ENCODE data around the gene ADGB.
A peak's percentile ranks its signal among the peaks of the same experiment; 100 is the strongest.

Gene ADGB

GRCh38 chr6:146635165-146635564 lies 36.4 kb downstream of the ADGB start:
- DNase-seq: no peak

DNA sequence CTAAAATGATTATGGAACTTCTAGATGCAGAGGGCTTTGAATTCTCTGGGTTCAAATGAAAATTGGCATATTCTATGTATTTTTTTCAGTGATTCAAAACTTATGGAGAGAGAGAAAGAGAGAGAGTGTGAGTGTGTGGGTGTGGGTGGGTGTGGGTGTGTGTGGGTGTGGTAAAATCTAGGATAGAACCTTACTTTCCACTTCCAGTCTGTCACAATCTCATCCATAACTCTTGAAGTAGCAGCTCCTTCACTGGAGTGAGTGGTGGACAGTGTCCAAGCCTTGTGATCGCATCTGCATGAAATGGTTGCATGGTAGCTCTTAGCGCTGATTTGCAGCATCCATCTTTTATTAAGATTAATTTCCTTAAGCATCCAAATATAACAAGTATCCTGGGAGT lies 37.7 kb downstream of the ADGB start:
- no peak for DNase-seq

DNA sequence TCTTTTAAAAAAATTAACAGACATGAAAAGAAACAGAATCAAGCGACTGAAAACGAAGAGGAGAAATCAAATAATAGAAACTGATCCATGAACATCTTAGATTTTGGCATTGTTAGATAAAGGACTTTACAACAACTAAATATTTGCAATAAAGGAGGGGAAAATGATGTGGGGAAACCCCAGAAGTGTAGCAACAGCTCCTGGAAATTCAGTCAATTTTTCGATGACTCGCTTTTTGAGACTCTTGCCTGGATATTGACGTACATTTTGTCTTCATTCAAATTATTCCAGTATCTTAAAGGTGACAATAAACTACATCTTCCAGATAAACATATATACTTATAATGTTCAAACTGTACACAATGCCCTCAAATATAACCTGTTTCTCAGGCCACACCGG lies 44.1 kb downstream of the ADGB start:
- no peak for DNase-seq

GRCh38 chr6:146650799-146651481 lies 52.2 kb downstream of the ADGB start:
- no peak for DNase-seq

- DNase-seq: no peak
Observed at GRCh38 chr6:146651482-146651863, 52.7 kb downstream of the ADGB start.

- no peak for DNase-seq
Observed at GRCh38 chr6:146657432-146657831, 58.7 kb downstream of the ADGB start.

DNA sequence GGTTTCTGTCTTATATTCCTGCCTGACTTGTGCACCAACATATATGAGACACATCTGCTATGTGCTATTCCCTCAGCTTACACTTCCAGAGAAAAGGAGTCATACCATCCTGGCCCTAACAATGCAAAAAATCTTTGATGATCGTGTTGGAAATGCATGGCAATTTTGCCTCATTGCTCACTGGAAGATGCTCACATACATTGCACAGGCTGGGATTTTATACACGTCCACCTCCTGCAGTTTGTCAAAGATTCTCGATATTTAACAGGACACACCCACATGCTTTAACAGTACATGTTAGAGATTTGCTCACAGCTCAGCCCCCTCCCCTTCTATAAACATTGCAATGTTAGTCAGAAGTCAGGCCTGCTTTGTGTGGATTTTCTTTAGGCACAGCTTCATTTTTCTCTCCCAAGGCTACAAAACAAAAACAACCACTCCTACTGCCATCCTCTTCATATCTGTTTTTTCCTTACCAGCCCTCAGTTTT lies 66.1 kb downstream of the ADGB start:
- DNase-seq: no peak

GRCh38 chr6:146666909-146667308 lies 68.1 kb downstream of the ADGB start:
- no peak for DNase-seq

DNA sequence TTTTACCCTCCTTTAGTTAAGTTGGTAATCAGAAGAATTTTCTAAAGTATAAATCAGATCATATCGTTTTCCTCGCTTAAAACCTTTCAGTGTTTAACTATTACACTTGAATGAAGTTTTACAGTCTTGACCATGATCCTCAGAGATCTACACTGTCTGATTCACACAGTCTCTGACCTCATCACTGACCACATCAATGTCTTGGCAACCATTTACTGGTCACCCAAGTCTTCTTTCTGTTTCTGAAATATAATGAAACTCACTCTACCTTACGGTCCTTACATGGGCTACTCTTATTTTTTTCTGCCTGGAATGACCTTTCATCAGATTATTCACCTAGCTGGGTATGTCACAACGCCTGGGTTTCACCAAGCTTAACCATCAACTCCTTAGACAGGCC lies 71.4 kb downstream of the ADGB start:
- no peak for DNase-seq

DNA sequence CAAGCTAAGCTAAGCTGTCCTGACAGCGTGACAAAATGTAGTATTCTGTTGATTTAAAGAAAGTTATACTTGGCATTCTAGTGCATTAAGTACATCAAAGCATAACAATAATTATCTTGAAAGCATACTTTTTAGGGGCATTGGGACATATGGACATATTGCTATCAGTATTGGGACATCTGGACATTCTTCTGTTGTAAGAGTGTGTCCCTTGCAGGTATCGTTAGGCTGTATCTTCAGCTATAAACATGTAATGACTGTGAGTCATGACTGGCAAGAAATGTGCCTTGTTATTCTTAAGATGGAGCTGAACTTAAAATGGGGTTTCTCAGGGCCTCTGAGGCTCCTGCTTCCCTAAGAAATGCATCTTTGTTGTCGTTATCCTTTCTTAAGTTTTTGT lies 74.3 kb downstream of the ADGB start:
- DNase-seq: no peak

GRCh38 chr6:146679386-146679785 lies 80.6 kb downstream of the ADGB start:
- DNase-seq: no peak

DNA sequence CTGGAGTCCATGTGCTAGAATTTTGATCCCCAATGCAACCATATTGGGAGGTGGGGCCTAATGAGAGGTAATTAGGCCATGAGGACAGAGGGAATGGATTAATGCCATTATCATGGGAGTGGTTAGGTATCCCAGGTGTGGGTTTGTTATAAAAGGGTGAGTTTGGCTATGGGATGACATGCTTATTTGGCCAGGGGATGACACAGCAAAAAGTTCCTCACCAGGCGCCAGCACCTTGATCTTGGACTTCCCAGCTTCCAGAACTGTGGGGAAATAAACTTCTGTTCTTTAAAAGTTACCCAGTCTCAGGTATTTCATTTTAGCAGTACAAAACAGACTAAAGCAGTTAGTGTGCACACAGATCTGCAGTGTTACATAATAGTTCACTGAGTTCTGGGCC lies 84.1 kb downstream of the ADGB start:
- no peak for DNase-seq

DNA sequence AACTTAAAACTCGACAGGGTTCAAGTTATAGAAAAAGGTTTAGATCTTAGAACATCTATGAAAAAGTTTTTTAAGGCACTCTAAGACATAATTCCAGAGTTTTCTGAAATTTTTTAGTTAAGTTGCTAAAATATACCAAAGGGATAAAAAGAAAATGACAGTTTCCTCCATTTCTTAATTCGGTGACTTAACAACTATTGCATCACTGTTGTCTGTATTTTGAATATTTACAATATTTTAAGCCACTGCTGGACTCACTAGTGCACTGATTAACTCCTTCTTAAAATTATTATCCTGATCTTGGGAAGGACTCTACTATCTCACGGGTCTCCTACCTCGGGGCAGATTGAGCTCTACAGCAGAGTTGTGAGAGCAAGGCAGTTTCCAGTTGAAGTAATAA lies 91.0 kb downstream of the ADGB start:
- no peak for DNase-seq

DNA sequence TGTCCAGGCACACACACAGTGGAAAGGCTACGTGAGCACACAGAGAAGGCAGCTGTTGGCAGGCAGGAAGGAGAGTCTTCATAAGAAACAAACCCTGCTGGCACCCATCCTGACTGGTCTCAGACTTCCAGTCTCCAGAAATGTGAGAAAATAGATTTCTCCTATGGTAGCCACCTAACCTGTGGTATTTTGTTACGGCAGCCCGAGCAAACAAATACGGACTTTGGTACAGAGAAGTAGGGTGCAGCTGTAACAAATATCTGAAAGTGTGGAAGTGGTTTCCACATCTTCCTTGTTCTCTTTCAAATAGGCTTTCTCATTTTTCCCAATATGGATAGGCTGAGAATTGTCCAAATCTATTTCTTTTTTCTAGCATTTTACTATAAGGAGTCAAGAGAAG lies 94.6 kb downstream of the ADGB start:
- no peak for DNase-seq

DNA sequence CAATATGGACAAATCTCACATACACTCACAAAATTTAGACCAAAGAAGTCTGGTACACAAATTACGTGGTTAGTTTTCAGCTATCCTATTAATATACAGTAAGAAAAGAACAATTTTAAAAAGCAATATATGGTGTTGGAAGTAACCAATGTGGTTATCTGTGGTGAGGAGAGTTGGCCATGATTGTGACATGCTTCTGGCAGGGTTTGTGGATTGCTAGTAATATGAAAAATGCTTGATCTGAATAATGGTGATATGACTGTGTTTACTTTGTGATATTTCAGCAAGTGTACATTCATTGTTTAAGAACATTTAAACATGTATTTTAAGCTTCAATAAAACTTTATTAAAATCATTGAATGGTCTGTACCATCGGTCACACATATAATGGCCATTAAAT lies 99.1 kb downstream of the ADGB start:
- no peak for DNase-seq

GRCh38 chr6:146700078-146700686 lies 101.4 kb downstream of the ADGB start:
- DNase-seq: peak; percentile 24 to 33

GRCh38 chr6:146701632-146702031 lies 102.9 kb downstream of the ADGB start:
- no peak for DNase-seq

- no peak for DNase-seq
Observed at GRCh38 chr6:146709036-146709622, 110.4 kb downstream of the ADGB start.

DNA sequence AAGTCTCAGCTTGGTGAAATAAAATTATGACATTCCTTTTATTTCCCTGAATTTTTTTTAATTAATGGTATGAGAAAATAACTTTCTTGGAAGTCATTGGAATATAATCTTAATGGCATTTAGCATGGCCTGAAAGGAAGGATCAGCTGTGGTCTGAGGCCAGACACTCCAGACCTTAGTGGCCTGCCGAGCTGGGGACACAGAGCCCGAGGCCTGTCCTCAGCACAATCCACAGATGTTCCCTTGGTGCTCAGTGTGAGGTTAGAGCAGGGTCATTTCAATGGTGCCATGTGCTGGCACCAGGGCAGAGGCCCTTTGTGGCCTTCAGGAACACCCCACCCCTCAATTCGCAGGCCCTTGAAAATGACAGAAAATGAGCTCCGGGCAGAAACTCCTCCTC lies 120.6 kb downstream of the ADGB start:
- no peak for DNase-seq

DNA sequence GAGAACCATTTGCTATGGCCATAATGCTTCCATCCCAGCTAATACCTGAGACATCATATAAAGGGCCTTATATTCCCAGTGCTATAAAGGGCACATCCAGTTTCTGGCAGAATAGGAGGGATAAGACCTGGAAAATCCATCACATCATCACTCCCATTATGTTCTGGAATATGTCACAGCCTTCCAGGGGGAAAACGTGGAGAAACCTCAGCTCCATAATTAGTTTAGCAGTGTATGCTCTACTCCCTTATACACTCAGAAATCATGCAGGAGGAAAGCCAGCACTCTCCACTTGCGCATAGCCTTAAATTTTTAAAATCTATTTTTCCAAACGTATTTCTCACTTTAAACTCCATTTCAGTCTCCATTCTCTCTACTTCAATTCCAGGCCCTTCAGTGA lies 140.9 kb downstream of the ADGB start:
- DNase-seq: no peak

- DNase-seq: no peak
Observed at GRCh38 chr6:146741609-146742008, 142.8 kb downstream of the ADGB start.

DNA sequence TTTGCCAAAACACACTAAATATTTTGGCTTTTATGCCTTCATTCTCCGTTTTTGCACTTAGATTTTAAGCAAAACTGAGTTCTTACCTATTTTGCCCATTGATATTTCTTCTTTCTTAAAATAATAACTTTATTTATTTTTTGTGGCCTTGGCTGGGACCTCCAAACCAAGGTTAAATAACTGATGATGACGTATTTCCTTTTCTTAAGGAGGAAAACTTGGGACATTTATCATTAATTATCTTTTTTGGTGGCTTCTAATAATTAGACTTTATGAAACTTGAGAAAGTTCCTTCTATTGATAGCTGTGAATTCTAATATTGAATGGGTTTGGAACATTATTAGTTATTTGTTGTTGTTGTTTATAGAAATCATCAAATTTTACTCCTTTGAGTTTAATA lies 154.5 kb downstream of the ADGB start:
- DNase-seq: no peak

DNA sequence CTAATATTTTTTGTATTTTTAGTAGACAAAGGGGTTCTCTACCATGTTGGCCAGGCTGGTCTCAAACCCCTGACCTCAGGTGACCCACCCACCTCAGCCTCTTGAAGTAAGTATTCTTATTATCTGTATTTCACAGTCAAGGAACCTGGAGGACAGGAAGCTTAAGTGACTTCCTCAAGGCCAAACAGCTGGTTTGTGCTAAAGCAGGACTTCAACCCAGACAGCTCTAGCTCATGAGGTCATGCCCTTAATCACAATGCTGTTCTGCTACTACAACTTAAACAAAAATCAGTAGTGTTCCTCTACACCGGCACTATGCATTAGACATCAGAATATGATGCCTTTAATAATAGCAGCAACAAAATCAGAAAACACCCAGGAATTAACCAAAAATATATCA lies 168.9 kb downstream of the ADGB start:
- DNase-seq: no peak

DNA sequence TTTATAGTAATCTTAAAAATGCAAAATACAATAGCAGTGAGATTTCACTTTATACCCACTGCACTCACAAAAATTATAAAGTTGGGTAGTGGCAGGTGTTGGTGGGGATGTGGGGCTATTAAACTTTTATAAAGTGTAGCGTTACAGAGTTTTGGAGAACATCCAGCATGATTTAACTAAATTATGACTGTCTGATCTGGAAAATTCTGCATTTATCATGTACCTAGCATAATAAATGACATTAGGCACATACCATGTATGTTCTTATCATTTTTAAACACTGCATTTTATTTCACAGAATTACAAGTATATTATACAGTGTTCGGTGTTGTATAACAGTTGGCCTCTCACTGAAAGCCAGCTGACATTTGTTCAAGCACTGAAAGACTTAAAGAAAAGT lies 169.9 kb downstream of the ADGB start:
- no peak for DNase-seq

Data from stimulated activated CD4-positive, alpha-beta T cell treated with anti-CD3 and anti-CD28 coated beads, Interleukin-2, amount 100 ng/mL, for 48 hours (primary cell).